ENCODE results near the gene CYP19A1.

CYP19A1 gene

GRCh38 chr15:51366071-51366470, 27.7 kb upstream of the CYP19A1 start:
- Histone ChIP-seq H3K9me3 (ENCODE audit: control insufficient read depth, insufficient read depth, low read length) (no peaks in the 10 kb centered on the region), H4K20me1 (ENCODE audit: control insufficient read depth, insufficient read depth, low read depth, low read length) (no peaks in the 10 kb centered on the region), H3K4me1 (ENCODE audit: control insufficient read depth, low read length) (no peaks in the 10 kb centered on the region), H3F3A (ENCODE audit: control insufficient read depth, insufficient read depth) (no peaks in the 10 kb centered on the region), H3K36me3 (ENCODE audit: control insufficient read depth, low read length) (no peaks in the 10 kb centered on the region), H3K79me2 (ENCODE audit: control insufficient read depth, low read length) (no peaks in the 10 kb centered on the region), H3K9me2 (replicated peaks; ENCODE audit: control insufficient read depth, low read length) (no peaks in the 10 kb centered on the region), H3K4me2 (ENCODE audit: low read length) (no peak overlapping the region), H3K27ac (ENCODE audit: low read depth, low read length) (no peak overlapping the region), H3K27me3 (ENCODE audit: control insufficient read depth, low read length) (peaks cover 9% of the 10 kb centered on the region), H3K4me3 (ENCODE audit: low read length) (no peak overlapping the region)
- TF ChIP-seq CTCF (IDR thresholded peaks at IDR 0.05; ENCODE audit: low read depth, low read length, poor library complexity, severe bottlenecking) (no peak), EZH2phosphoT487 (IDR thresholded peaks at IDR 0.05; ENCODE audit: borderline replicate concordance, low read length) (no peak)

- no peaks in the 10 kb centered on the region for H3K4me1 ChIP-seq (ENCODE audit: control insufficient read depth, low read length)
- TF ChIP-seq EZH2phosphoT487 (IDR thresholded peaks at IDR 0.05; ENCODE audit: borderline replicate concordance, low read length) (no peak), CTCF (IDR thresholded peaks at IDR 0.05; ENCODE audit: low read depth, low read length, poor library complexity, severe bottlenecking) (no peak)
- H3K4me3 ChIP-seq (ENCODE audit: low read length): no peak overlapping the region
- no peak overlapping the region for H3K4me2 ChIP-seq (ENCODE audit: low read length)
- peaks cover 9% of the 10 kb centered on the region for H3K27me3 ChIP-seq (ENCODE audit: control insufficient read depth, low read length)
- no peaks in the 10 kb centered on the region for H3K9me3 ChIP-seq (ENCODE audit: control insufficient read depth, insufficient read depth, low read length)
- no peaks in the 10 kb centered on the region for H3K9me2 ChIP-seq (replicated peaks; ENCODE audit: control insufficient read depth, low read length)
- H3K36me3 ChIP-seq (ENCODE audit: control insufficient read depth, low read length): no peaks in the 10 kb centered on the region
- no peaks in the 10 kb centered on the region for H4K20me1 ChIP-seq (ENCODE audit: control insufficient read depth, insufficient read depth, low read depth, low read length)
- H3K27ac ChIP-seq (ENCODE audit: low read depth, low read length): no peak overlapping the region
- H3F3A ChIP-seq (ENCODE audit: control insufficient read depth, insufficient read depth): no peaks in the 10 kb centered on the region
- H3K79me2 ChIP-seq (ENCODE audit: control insufficient read depth, low read length): no peaks in the 10 kb centered on the region
Measured at GRCh38 chr15:51365417-51365816, 27.0 kb upstream of the CYP19A1 start.

- H3K79me2 ChIP-seq (ENCODE audit: control insufficient read depth, low read length): no peaks in the 10 kb centered on the region
- no peaks in the 10 kb centered on the region for H4K20me1 ChIP-seq (ENCODE audit: control insufficient read depth, insufficient read depth, low read depth, low read length)
- peaks cover 9% of the 10 kb centered on the region for H3K27me3 ChIP-seq (ENCODE audit: control insufficient read depth, low read length)
- no peak overlapping the region for H3K27ac ChIP-seq (ENCODE audit: low read depth, low read length)
- H3K4me1 ChIP-seq (ENCODE audit: control insufficient read depth, low read length): no peaks in the 10 kb centered on the region
- no peak for TF ChIP-seq CTCF (IDR thresholded peaks at IDR 0.05; ENCODE audit: low read depth, low read length, poor library complexity, severe bottlenecking)
- no peak for TF ChIP-seq EZH2phosphoT487 (IDR thresholded peaks at IDR 0.05; ENCODE audit: borderline replicate concordance, low read length)
- no peak overlapping the region for H3K4me3 ChIP-seq (ENCODE audit: low read length)
- H3K9me3 ChIP-seq (ENCODE audit: control insufficient read depth, insufficient read depth, low read length): no peaks in the 10 kb centered on the region
- H3F3A ChIP-seq (ENCODE audit: control insufficient read depth, insufficient read depth): no peaks in the 10 kb centered on the region
- H3K9me2 ChIP-seq (replicated peaks; ENCODE audit: control insufficient read depth, low read length): no peaks in the 10 kb centered on the region
- no peaks in the 10 kb centered on the region for H3K36me3 ChIP-seq (ENCODE audit: control insufficient read depth, low read length)
- H3K4me2 ChIP-seq (ENCODE audit: low read length): no peak overlapping the region
Measured at GRCh38 chr15:51363383-51363782, 25.0 kb upstream of the CYP19A1 start.

GRCh38 chr15:51359981-51360380, 21.6 kb upstream of the CYP19A1 start:
- Histone ChIP-seq H3K36me3 (ENCODE audit: control insufficient read depth, low read length) (no peaks in the 10 kb centered on the region), H3K4me3 (ENCODE audit: low read length) (no peak overlapping the region), H3K27ac (ENCODE audit: low read depth, low read length) (no peak overlapping the region), H3K4me1 (ENCODE audit: control insufficient read depth, low read length) (no peaks in the 10 kb centered on the region), H3K79me2 (ENCODE audit: control insufficient read depth, low read length) (no peaks in the 10 kb centered on the region), H3K27me3 (ENCODE audit: control insufficient read depth, low read length) (0 out of 2 replicates have a peak, but pooled peaks cover 2% of the 10 kb centered on the region), H3K9me3 (ENCODE audit: control insufficient read depth, insufficient read depth, low read length) (no peaks in the 10 kb centered on the region), H3F3A (ENCODE audit: control insufficient read depth, insufficient read depth) (no peaks in the 10 kb centered on the region), H3K9me2 (replicated peaks; ENCODE audit: control insufficient read depth, low read length) (no peaks in the 10 kb centered on the region), H3K4me2 (ENCODE audit: low read length) (no peak overlapping the region), H4K20me1 (ENCODE audit: control insufficient read depth, insufficient read depth, low read depth, low read length) (no peaks in the 10 kb centered on the region)
- TF ChIP-seq EZH2phosphoT487 (IDR thresholded peaks at IDR 0.05; ENCODE audit: borderline replicate concordance, low read length) (no peak), CTCF (IDR thresholded peaks at IDR 0.05; ENCODE audit: low read depth, low read length, poor library complexity, severe bottlenecking) (no peak)
